Measurements from ENCODE around the gene MAPK6. TPM values are rescaled to one million over a fixed set of nuclear protein-coding genes. Genes with fewer than 3 reads are reported as not detected.
A peak's percentile ranks its signal among the peaks of the same experiment; 100 is the strongest.

MAPK6 gene
- total RNA-seq, 3 donors from 2014 or later (not counting 1 experiment from before 2014, with no cell fraction given): 33.0 to 36.2 (median 33.1) TPM

DNA sequence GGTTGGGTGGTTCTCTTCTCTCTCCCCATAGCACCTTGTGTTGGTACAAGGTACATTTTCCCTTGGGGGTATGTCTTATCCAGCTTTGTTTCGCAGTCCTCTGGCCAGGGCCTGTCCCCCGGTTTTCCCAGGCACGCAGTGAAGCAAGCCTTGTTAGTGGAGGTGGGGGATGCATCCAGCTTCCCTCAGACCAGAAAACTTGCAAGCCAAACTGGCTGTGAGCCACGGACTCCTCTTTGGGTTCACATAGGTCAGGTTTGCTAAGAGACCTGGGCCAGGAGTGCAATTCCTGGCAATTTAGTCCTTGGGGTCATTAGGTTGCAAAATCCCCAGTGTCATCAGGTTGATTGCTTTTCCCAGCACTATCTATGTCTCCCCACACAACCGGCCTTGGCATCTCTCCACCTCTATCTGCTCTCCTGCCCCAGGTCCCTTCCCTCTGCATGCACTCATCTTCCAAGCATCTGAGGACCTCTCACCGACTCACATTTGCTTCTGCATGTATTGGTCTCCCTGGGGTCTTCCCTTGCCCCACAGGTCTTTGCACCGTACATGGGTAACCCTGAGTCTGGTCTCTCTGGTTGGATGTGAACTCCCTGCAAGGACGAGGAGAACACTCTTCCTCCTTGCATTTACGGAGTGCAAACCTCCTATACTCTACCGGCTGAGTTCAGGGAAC lies 59.3 kb downstream of the MAPK6 start:
- Mint-ChIP-seq H3K27ac (no peak overlapping the region), H3K4me1 (peaks cover 13 to 25% of the 10 kb centered on the region in 2 donors), H3K27me3 (ENCODE audit: low read depth in 2 of 2) (peaks cover 17 to 30% of the 10 kb centered on the region in 2 donors), H3K4me3 (no peak overlapping the region), H3K9me3 (no peaks in the 10 kb centered on the region), H3K36me3 (no peaks in the 10 kb centered on the region)
- H3K27me3 ChIP-seq (ENCODE audit: control insufficient read depth, insufficient read depth, low read length): no peaks in the 10 kb centered on the region
- no peaks in the 10 kb centered on the region for H3K9me3 ChIP-seq (ENCODE audit: control insufficient read depth, insufficient read depth, low read length)
- 84% methylated on average over 10 of the region's 10 CpGs for WGBS (ENCODE audit: insufficient coverage)
- no peak for DNase-seq
- H3K27ac ChIP-seq (ENCODE audit: low read length): no peak overlapping the region
- H3K4me1 ChIP-seq (ENCODE audit: control insufficient read depth, insufficient read depth, low read length): peaks cover 17% of the 10 kb centered on the region
- no peaks in the 10 kb centered on the region for H3K36me3 ChIP-seq (ENCODE audit: control insufficient read depth, insufficient read depth, low read length)
- H3K4me3 ChIP-seq (ENCODE audit: low read length): no peak overlapping the region
- TF ChIP-seq, protein P1, sequence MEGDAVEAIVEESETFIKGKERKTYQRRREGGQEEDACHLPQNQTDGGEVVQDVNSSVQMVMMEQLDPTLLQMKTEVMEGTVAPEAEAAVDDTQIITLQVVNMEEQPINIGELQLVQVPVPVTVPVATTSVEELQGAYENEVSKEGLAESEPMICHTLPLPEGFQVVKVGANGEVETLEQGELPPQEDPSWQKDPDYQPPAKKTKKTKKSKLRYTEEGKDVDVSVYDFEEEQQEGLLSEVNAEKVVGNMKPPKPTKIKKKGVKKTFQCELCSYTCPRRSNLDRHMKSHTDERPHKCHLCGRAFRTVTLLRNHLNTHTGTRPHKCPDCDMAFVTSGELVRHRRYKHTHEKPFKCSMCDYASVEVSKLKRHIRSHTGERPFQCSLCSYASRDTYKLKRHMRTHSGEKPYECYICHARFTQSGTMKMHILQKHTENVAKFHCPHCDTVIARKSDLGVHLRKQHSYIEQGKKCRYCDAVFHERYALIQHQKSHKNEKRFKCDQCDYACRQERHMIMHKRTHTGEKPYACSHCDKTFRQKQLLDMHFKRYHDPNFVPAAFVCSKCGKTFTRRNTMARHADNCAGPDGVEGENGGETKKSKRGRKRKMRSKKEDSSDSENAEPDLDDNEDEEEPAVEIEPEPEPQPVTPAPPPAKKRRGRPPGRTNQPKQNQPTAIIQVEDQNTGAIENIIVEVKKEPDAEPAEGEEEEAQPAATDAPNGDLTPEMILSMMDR (IDR thresholded peaks at IDR 0.05): no peak
- ATAC-seq: no peak
- intact Hi-C loops (cut with micrococcal nuclease): no loop called here

DNA sequence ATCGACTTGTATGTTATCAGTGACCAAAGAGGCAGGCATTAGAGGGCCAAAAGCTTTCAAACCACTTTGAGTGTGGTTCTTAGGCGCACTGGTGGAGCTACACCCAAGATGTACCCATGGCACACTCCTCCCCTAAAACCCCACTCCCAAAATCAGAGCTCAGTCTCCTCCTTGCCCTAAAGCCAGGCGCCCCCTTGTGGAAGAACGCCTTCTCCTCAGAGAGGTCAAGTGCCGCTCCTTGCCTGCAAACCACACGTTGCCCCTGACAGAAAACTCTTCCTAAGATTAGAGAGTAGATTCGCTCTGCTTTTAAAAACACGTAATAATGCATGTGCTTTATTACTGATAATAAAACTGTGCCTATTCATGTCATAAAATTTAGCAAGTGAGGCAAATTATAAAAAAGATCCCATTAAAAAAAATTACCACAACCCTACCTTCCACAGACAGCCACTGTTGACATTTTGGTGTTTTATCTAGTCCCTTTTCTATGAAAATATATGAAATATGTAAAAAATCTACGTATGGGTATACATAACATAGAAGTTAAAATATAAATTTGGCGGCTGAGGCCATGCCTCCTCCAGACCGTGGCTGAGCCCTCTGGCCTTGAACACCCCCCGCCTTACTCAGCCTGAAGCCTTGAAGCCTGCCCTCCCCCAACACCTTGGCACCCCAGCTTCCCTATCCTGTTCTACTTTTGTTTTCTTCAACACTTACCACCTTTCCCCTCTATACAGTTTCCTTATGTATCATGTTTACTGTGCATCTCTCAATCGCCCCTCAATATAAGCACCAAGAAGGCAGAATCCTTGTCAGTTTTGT lies 60.1 kb downstream of the MAPK6 start:
- Histone ChIP-seq H3K27ac (ENCODE audit: low read length) (no peak overlapping the region), H3K27me3 (ENCODE audit: control insufficient read depth, insufficient read depth, low read length) (no peaks in the 10 kb centered on the region), H3K4me1 (ENCODE audit: control insufficient read depth, insufficient read depth, low read length) (peaks cover 17% of the 10 kb centered on the region), H3K36me3 (ENCODE audit: control insufficient read depth, insufficient read depth, low read length) (no peaks in the 10 kb centered on the region), H3K4me3 (ENCODE audit: low read length) (no peak overlapping the region), H3K9me3 (ENCODE audit: control insufficient read depth, insufficient read depth, low read length) (no peaks in the 10 kb centered on the region)
- ATAC-seq (peak; percentile 54 to 83 (median 77)), DNase-seq (peak; percentile 63 to 88)
- Mint-ChIP-seq H3K9me3 (no peaks in the 10 kb centered on the region), H3K36me3 (no peaks in the 10 kb centered on the region), H3K4me3 (no peak overlapping the region), H3K27ac (no peak overlapping the region), H3K4me1 (peaks cover 18 to 30% of the 10 kb centered on the region in 2 donors), H3K27me3 (ENCODE audit: low read depth in 2 of 2) (peaks cover 23 to 37% of the 10 kb centered on the region in 2 donors)
- intact Hi-C loops (cut with micrococcal nuclease): loop anchor here (1.0 kb wide), 1 partner anchor 97 kb away; no protein-coding TSS in a partner anchor
- 55% methylated on average over 10 of the region's 13 CpGs for WGBS (ENCODE audit: insufficient coverage)
- TF ChIP-seq, protein P1 (IDR thresholded peaks at IDR 0.05): peak; percentile 80

DNA sequence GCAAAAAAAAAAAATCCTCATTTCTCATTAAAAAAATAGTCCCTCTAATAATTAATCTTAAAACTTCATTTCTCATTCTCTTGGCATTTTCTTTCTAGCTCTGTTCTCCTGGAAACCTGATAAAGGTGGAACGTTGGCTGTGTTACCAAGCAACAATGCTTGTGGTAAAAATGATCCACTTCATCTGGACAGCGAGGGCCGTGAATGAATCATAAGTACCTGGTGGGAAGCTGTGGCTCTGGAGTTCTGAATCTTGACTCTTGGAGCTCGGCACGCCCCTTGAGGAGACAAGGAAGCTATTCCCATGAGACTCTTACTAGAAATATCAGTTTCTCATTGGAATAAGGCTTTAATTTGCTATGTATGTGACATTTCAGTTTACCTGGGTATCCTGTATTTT lies 61.0 kb downstream of the MAPK6 start:
- peaks cover 17% of the 10 kb centered on the region for H3K4me1 ChIP-seq (ENCODE audit: control insufficient read depth, insufficient read depth, low read length)
- Mint-ChIP-seq H3K27me3 (ENCODE audit: low read depth in 2 of 2) (peaks cover 23 to 37% of the 10 kb centered on the region in 2 donors), H3K4me1 (peaks cover 18 to 30% of the 10 kb centered on the region in 2 donors), H3K4me3 (no peak overlapping the region), H3K36me3 (no peaks in the 10 kb centered on the region), H3K27ac (no peak overlapping the region), H3K9me3 (no peaks in the 10 kb centered on the region)
- no peaks in the 10 kb centered on the region for H3K27me3 ChIP-seq (ENCODE audit: control insufficient read depth, insufficient read depth, low read length)
- H3K27ac ChIP-seq (ENCODE audit: low read length): no peak overlapping the region
- no peaks in the 10 kb centered on the region for H3K9me3 ChIP-seq (ENCODE audit: control insufficient read depth, insufficient read depth, low read length)
- WGBS (ENCODE audit: insufficient coverage): 89% methylated on average over 5 of the region's 5 CpGs
- ATAC-seq: no peak
- no peak overlapping the region for H3K4me3 ChIP-seq (ENCODE audit: low read length)
- H3K36me3 ChIP-seq (ENCODE audit: control insufficient read depth, insufficient read depth, low read length): no peaks in the 10 kb centered on the region
- intact Hi-C loops (cut with micrococcal nuclease): no loop called here
- DNase-seq: no peak
- TF ChIP-seq, protein P1 (IDR thresholded peaks at IDR 0.05): no peak

All from natural killer cell (primary cell).